WTC11 (cell line): ENCODE data around the gene C12orf56. TPM values are rescaled to one million over a fixed set of nuclear protein-coding genes. Genes with fewer than 3 reads are reported as not detected.

Source experiments
- ATAC-seq: fragments of 200-7000 bp; cut with Tn5 transposase; 2 replicates; pipeline ENCODE4 v1.10.0; 2021; ENCODE audit warnings: mild to moderate bottlenecking, moderate library complexity
- CTCF ChIA-PET: fragments of 300-600 bp; sonication (Branson Sonifier 250); formaldehyde crosslinking; loops from one replicate; lab custom pipeline; 2021; ENCODE audit warnings: antibody characterized with exemption; lab: Charles Lee
- POLR2A ChIA-PET: fragments of 350-600 bp; sonication (Branson Sonifier 250); formaldehyde crosslinking; loops from one replicate; lab custom pipeline; 2021; ENCODE audit warnings: antibody characterized with exemption; lab: Charles Lee
- DNase-seq: peaks from one replicate; pipeline ENCODE4 v3.0.0; 2021; ENCODE audit warnings: low spot score
- H3K27ac Mint-ChIP-seq: 2 replicates; pipeline ENCODE4 v1.8.0; 2021; ENCODE audit warnings: mixed read lengths
- H3K27me3 Mint-ChIP-seq: 2 replicates; pipeline ENCODE4 v1.8.0; 2021; ENCODE audit warnings: low read depth, mild to moderate bottlenecking, moderate library complexity, mixed read lengths
- H3K36me3 Mint-ChIP-seq: 2 replicates; pipeline ENCODE4 v1.8.0; 2021; ENCODE audit warnings: mixed read lengths
- H3K4me1 Mint-ChIP-seq: 2 replicates; pipeline ENCODE4 v1.8.0; 2022; ENCODE audit warnings: mixed read lengths
- H3K4me3 Mint-ChIP-seq: 2 replicates; pipeline ENCODE4 v1.8.0; 2021; ENCODE audit warnings: mild to moderate bottlenecking, moderate library complexity, mixed read lengths
- H3K9me3 Mint-ChIP-seq: 2 replicates; pipeline ENCODE4 v1.8.0; 2021; ENCODE audit warnings: mixed read lengths
- E2F1 ChIP-seq: sonication (generic); formaldehyde crosslinking; IDR thresholded peaks from 2 replicates; pipeline ENCODE4 v1.8.0; 2022; ENCODE audit warnings: mild to moderate bottlenecking, missing genetic modification reagents
- ELF4 ChIP-seq: sonication (generic); formaldehyde crosslinking; IDR thresholded peaks from 2 replicates; pipeline ENCODE4 v1.8.1; 2022; ENCODE audit warnings: low read depth, mild to moderate bottlenecking, moderate library complexity, missing genetic modification reagents
- EMX1 ChIP-seq: fragments of 250-450 bp; sonication (Bioruptor Pico); IDR thresholded peaks from 2 replicates; pipeline ENCODE4 v1.8.0; 2021; ENCODE audit warnings: mild to moderate bottlenecking
- FOXP1 ChIP-seq: sonication (generic); formaldehyde crosslinking; IDR thresholded peaks from 2 replicates; pipeline ENCODE4 v1.8.0; 2022; ENCODE audit warnings: missing genetic modification reagents, mild to moderate bottlenecking, moderate library complexity, borderline replicate concordance
- GRHL2 ChIP-seq: fragments of 250-450 bp; sonication (Bioruptor Pico); IDR thresholded peaks from 2 replicates; pipeline ENCODE4 v1.8.0; 2022; ENCODE audit warnings: mild to moderate bottlenecking, moderate library complexity; ENCODE audit not compliant: insufficient replicate concordance, severe bottlenecking
- JAZF1 ChIP-seq: fragments of 250-450 bp; sonication (Bioruptor Pico); IDR thresholded peaks from 2 replicates; pipeline ENCODE4 v1.9.0; 2021; ENCODE audit warnings: moderate library complexity, mild to moderate bottlenecking, inconsistent platforms
- MXD4 ChIP-seq: fragments of 250-450 bp; sonication (Bioruptor Pico); IDR thresholded peaks from 2 replicates; pipeline ENCODE4 v1.8.0; 2021; ENCODE audit warnings: mild to moderate bottlenecking, moderate library complexity, borderline replicate concordance
- MYBL2 ChIP-seq: sonication (generic); formaldehyde crosslinking; IDR thresholded peaks from 2 replicates; pipeline ENCODE4 v1.8.1; 2023; ENCODE audit warnings: mild to moderate bottlenecking, moderate library complexity, missing genetic modification reagents
- NFE2L1 ChIP-seq: sonication (generic); formaldehyde crosslinking; IDR thresholded peaks from 2 replicates; pipeline ENCODE4 v1.8.1; 2023; ENCODE audit warnings: missing genetic modification reagents
- NR3C1 ChIP-seq: sonication (generic); formaldehyde crosslinking; conservative IDR thresholded peaks from 2 replicates; pipeline ENCODE4 v1.8.1; 2023; ENCODE audit warnings: low read depth, mild to moderate bottlenecking, missing genetic modification reagents
- RORB ChIP-seq: fragments of 250-450 bp; sonication (Bioruptor Pico); IDR thresholded peaks from 2 replicates; pipeline ENCODE4 v1.9.0; 2021; ENCODE audit warnings: mild to moderate bottlenecking
- SMAD3 ChIP-seq: sonication (generic); formaldehyde crosslinking; IDR thresholded peaks from 2 replicates; pipeline ENCODE4 v1.8.0; 2022; ENCODE audit warnings: missing genetic modification reagents, mild to moderate bottlenecking, borderline replicate concordance
- SMAD4 ChIP-seq: sonication (generic); formaldehyde crosslinking; IDR thresholded peaks from 2 replicates; pipeline ENCODE4 v1.8.0; 2022; ENCODE audit warnings: mild to moderate bottlenecking, missing genetic modification reagents
- TCF7 ChIP-seq: sonication (generic); formaldehyde crosslinking; IDR thresholded peaks from 2 replicates; pipeline ENCODE4 v1.8.0; 2022; ENCODE audit warnings: mild to moderate bottlenecking, low read depth, missing genetic modification reagents, moderate library complexity
- ZNF532 ChIP-seq: fragments of 250-450 bp; sonication (Bioruptor Pico); IDR thresholded peaks from 2 replicates; pipeline ENCODE4 v1.9.0; 2021; ENCODE audit warnings: mild to moderate bottlenecking, borderline replicate concordance
- total RNA-seq: library from RNA; stranded (reverse); gene quantifications from 3 replicates; pipeline ENCODE4 v1.2.3, GENCODE V29; 2021
- TF ChIP-seq, protein P1 (sequence below): sonication (generic); formaldehyde crosslinking; conservative IDR thresholded peaks from 2 replicates; pipeline ENCODE4 v1.8.1; 2023; ENCODE audit warnings: mild to moderate bottlenecking, low read depth, missing genetic modification reagents, moderate library complexity
- TF ChIP-seq, protein P2 (sequence below): fragments of 250-450 bp; sonication (Bioruptor Pico); IDR thresholded peaks from 2 replicates; pipeline ENCODE4 v1.9.0; 2021; ENCODE audit warnings: mild to moderate bottlenecking
- TF ChIP-seq, protein P3 (sequence below): sonication (generic); formaldehyde crosslinking; IDR thresholded peaks from 2 replicates; pipeline ENCODE4 v1.8.1; 2022; ENCODE audit warnings: low read depth, missing genetic modification reagents, borderline replicate concordance
- TF ChIP-seq, protein P4 (sequence below): sonication (generic); formaldehyde crosslinking; IDR thresholded peaks from 2 replicates; pipeline ENCODE4 v1.8.1; 2023; ENCODE audit warnings: mild to moderate bottlenecking, missing genetic modification reagents, moderate library complexity

Gene C12orf56
- total RNA-seq, 1 experiment from 2014 or later, result 2.5 TPM

GRCh38 chr12:64440100-64440499 lies 49.5 kb upstream of the C12orf56 start (continued):
- no peak for TF ChIP-seq ZNF532 (CRISPR knock-in tag)
- TF ChIP-seq, protein P1, sequence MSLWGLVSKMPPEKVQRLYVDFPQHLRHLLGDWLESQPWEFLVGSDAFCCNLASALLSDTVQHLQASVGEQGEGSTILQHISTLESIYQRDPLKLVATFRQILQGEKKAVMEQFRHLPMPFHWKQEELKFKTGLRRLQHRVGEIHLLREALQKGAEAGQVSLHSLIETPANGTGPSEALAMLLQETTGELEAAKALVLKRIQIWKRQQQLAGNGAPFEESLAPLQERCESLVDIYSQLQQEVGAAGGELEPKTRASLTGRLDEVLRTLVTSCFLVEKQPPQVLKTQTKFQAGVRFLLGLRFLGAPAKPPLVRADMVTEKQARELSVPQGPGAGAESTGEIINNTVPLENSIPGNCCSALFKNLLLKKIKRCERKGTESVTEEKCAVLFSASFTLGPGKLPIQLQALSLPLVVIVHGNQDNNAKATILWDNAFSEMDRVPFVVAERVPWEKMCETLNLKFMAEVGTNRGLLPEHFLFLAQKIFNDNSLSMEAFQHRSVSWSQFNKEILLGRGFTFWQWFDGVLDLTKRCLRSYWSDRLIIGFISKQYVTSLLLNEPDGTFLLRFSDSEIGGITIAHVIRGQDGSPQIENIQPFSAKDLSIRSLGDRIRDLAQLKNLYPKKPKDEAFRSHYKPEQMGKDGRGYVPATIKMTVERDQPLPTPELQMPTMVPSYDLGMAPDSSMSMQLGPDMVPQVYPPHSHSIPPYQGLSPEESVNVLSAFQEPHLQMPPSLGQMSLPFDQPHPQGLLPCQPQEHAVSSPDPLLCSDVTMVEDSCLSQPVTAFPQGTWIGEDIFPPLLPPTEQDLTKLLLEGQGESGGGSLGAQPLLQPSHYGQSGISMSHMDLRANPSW (CRISPR knock-in tag), result no peak
- no peak for TF ChIP-seq RORB
- TF ChIP-seq SMAD3 (CRISPR knock-in tag), result no peak
- TF ChIP-seq, protein P2, sequence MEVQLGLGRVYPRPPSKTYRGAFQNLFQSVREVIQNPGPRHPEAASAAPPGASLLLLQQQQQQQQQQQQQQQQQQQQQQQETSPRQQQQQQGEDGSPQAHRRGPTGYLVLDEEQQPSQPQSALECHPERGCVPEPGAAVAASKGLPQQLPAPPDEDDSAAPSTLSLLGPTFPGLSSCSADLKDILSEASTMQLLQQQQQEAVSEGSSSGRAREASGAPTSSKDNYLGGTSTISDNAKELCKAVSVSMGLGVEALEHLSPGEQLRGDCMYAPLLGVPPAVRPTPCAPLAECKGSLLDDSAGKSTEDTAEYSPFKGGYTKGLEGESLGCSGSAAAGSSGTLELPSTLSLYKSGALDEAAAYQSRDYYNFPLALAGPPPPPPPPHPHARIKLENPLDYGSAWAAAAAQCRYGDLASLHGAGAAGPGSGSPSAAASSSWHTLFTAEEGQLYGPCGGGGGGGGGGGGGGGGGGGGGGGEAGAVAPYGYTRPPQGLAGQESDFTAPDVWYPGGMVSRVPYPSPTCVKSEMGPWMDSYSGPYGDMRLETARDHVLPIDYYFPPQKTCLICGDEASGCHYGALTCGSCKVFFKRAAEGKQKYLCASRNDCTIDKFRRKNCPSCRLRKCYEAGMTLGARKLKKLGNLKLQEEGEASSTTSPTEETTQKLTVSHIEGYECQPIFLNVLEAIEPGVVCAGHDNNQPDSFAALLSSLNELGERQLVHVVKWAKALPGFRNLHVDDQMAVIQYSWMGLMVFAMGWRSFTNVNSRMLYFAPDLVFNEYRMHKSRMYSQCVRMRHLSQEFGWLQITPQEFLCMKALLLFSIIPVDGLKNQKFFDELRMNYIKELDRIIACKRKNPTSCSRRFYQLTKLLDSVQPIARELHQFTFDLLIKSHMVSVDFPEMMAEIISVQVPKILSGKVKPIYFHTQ (CRISPR knock-in tag), result no peak
- no peak for TF ChIP-seq MYBL2 (CRISPR knock-in tag)
- no peak for TF ChIP-seq SMAD4 (CRISPR knock-in tag)
- TF ChIP-seq E2F1, result no peak
- no peak for TF ChIP-seq FOXP1
- no peak for TF ChIP-seq NR3C1 (CRISPR knock-in tag)
- no peak for TF ChIP-seq GRHL2 (CRISPR knock-in tag)
- TF ChIP-seq, protein P3, sequence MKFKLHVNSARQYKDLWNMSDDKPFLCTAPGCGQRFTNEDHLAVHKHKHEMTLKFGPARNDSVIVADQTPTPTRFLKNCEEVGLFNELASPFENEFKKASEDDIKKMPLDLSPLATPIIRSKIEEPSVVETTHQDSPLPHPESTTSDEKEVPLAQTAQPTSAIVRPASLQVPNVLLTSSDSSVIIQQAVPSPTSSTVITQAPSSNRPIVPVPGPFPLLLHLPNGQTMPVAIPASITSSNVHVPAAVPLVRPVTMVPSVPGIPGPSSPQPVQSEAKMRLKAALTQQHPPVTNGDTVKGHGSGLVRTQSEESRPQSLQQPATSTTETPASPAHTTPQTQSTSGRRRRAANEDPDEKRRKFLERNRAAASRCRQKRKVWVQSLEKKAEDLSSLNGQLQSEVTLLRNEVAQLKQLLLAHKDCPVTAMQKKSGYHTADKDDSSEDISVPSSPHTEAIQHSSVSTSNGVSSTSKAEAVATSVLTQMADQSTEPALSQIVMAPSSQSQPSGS (CRISPR knock-in tag), result no peak
- TF ChIP-seq JAZF1 (CRISPR knock-in tag), result no peak

- no peaks in the 10 kb centered on the region for H3K27me3 Mint-ChIP-seq
- ChIA-PET POLR2A (no interaction called here), CTCF (no interaction called here)
- H3K9me3 Mint-ChIP-seq, result no peaks in the 10 kb centered on the region
- H3K4me1 Mint-ChIP-seq, result no peaks in the 10 kb centered on the region
- no peak overlapping the region for H3K27ac Mint-ChIP-seq
- H3K36me3 Mint-ChIP-seq, result peaks cover 89% of the 10 kb centered on the region
- no peak overlapping the region for H3K4me3 Mint-ChIP-seq
- DNase-seq (no peak), ATAC-seq (no peak)
- no peak for TF ChIP-seq ELF4
- TF ChIP-seq MXD4, result no peak
- TF ChIP-seq ZNF532 (CRISPR knock-in tag), result no peak
- no peak for TF ChIP-seq EMX1 (CRISPR knock-in tag)
- no peak for TF ChIP-seq TCF7 (CRISPR knock-in tag)
- TF ChIP-seq, protein P4, sequence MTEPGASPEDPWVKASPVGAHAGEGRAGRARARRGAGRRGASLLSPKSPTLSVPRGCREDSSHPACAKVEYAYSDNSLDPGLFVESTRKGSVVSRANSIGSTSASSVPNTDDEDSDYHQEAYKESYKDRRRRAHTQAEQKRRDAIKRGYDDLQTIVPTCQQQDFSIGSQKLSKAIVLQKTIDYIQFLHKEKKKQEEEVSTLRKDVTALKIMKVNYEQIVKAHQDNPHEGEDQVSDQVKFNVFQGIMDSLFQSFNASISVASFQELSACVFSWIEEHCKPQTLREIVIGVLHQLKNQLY (CRISPR knock-in tag), result no peak
- TF ChIP-seq NFE2L1, result no peak
Measured at GRCh38 chr12:64433915-64434314, 43.4 kb upstream of the C12orf56 start.
